Stimulated activated CD8-positive, alpha-beta memory T cell treated with anti-CD3 and anti-CD28 coated beads, Interleukin-4, amount 100 ng/mL, for 48 hours (primary cell): ENCODE data around the gene TMTC1.

Source experiments
- DNase-seq: peaks from one replicate; pipeline ENCODE4 v3.0.0-alpha.2; 2020

TMTC1 gene

GRCh38 chr12:29778531-29778930, 5.2 kb downstream of the TMTC1 start:
- DNase-seq: no peak

DNA sequence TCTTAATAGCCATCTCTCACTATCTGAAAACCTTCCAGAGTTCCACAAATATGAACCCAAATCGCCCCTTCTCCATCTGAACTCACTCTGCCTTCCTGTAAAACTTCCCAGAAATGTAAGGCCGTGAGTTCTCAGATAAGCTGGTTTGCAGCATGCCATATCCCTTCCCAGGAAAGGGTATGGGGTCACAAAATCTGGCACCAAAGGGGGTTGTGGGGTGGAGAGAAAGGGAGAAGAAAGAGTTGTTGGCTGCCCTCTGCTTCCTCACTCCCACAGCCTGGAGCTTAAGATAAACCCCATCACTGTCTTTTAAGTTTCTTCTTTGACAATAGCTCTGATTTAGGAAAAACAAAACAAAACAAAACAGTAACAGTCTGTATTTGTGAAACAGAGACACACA, 10.7 kb downstream of the TMTC1 start:
- DNase-seq: no peak

- DNase-seq: no peak
Observed at GRCh38 chr12:29771786-29772185, 12.0 kb downstream of the TMTC1 start.

- no peak for DNase-seq
Observed at GRCh38 chr12:29771165-29771564, 12.6 kb downstream of the TMTC1 start.

- no peak for DNase-seq
Observed at GRCh38 chr12:29769162-29769858, 14.4 kb downstream of the TMTC1 start.

- no peak for DNase-seq
Observed at GRCh38 chr12:29768372-29768771, 15.4 kb downstream of the TMTC1 start.

- no peak for DNase-seq
Observed at GRCh38 chr12:29763301-29763683, 20.4 kb downstream of the TMTC1 start.

DNA sequence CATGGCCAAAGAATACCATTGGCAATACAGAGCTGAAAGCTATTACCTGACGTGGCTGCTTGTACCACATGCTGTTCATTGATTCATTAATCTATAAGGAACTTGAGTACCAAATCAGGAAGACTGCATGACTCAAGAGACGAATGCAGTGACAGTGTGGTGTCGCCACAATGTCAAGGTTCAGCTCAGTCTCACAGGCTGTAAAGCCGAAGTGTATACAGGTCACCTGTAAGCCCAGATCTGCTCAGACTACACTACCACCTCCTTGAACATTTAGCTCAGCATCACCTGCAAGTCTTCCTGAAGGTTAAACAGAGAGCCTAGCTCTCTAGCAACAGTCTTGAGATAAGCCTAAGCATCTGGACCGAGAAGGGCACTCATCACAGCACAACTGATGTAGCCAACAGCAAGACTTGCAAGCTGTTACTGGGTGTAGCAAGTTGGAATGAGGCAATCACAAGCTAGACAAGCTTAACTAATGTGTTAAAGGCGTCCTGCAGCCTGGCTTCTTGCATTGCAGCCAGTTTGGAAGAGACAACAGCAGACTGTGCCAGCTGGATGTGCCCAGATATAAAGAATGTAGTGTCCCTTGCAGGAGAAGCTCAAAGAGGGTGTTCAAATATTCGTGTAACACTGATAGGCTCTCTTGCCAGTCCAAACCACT, 21.0 kb downstream of the TMTC1 start:
- DNase-seq: no peak

DNA sequence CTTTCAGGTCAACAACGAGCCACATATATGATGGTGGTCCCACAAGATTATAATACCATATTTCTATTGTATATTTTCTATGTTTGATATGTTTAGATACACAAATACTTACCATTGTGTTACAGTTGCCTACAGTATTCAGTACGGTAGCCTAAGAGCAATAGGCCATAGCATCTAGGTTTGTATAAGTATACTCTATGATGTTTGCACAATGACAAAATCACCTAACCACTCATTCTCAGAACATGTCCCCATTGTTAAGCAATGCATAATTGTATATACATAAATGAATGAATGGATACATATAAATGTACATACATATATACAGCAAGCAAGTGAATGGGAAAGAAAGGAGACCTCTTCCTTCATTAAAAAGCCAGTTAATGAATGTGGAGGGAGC, 23.8 kb downstream of the TMTC1 start:
- DNase-seq: no peak

- no peak for DNase-seq
Observed at GRCh38 chr12:29756741-29757390, 26.9 kb downstream of the TMTC1 start.

DNA sequence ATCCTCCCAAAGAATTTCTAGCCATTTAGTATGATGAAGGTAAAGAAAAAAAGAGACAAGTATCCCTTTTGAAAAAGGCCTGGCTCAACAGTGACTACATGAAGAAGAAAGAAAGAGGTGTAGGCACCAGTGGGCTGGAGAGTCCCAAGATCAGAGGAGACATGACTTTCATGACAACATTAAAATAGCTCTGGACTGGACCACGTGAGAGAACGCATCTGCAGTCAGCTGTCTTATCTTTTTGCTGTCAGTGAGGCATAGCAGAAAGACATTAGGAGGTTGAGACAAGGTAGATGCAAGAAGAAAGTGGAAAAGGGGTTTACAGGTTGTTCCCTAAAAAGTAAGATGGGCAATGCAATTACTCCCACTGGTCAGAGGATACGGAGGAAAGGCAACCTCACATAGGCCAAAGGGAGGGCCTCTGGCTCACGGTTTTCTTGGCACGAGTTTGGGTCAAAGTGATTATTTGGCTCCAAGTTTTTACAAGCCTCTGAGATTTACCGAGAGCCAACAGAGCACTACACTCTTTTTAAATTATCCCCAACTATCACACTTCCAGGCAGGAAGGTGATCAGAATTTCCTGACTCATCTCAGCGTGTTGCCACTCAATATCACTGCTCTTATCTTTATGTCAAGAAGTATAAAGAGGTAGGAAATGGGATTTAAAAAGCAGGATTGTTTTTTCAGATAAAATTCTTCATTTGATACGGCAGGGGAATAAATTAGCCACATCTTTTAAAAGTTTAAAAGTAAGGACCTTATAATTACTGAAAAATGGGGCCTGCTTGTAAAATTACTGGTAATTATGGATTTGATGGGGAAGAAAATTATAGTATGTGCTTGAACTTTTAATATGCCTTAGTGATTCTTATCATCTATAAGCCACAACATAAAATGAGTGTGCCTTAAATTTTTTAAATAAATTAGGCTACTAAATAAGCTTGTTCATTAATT, 29.2 kb downstream of the TMTC1 start:
- DNase-seq: no peak

- DNase-seq: no peak
Observed at GRCh38 chr12:29752121-29752520, 31.6 kb downstream of the TMTC1 start.

DNA sequence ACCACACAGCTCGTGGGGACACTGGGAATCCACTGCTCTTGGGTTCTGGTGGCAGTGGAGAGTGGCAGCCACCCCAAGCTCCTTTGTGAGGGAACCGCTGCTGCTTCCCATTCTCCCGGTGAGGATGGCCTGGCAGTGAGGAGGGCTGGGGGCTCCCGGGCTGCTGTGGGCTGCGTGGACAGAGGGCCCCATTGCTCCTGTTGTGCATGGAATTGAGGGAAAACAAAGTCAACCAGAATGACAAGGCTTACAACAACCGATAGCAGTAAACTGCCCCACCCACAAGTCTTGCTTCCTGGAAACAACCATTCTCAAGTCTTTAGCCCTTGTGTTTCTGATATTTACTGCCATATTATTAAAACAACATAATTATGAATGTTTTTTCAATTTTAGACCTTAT, 32.1 kb downstream of the TMTC1 start:
- DNase-seq: no peak

DNA sequence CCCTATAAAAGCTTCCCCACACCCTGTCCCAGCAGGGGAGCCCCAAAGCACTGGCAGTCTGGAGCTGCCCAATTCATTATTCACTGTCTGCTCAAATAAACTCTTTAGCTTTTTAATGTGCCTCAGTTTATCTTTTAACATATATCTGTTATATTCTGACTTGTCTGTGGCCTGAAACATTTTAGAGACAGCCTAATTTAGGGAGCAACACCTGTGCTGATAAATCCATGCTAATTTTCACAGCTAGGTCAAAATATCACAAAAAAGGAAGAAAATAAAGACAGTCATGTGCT, 32.9 kb downstream of the TMTC1 start:
- DNase-seq: no peak

DNA sequence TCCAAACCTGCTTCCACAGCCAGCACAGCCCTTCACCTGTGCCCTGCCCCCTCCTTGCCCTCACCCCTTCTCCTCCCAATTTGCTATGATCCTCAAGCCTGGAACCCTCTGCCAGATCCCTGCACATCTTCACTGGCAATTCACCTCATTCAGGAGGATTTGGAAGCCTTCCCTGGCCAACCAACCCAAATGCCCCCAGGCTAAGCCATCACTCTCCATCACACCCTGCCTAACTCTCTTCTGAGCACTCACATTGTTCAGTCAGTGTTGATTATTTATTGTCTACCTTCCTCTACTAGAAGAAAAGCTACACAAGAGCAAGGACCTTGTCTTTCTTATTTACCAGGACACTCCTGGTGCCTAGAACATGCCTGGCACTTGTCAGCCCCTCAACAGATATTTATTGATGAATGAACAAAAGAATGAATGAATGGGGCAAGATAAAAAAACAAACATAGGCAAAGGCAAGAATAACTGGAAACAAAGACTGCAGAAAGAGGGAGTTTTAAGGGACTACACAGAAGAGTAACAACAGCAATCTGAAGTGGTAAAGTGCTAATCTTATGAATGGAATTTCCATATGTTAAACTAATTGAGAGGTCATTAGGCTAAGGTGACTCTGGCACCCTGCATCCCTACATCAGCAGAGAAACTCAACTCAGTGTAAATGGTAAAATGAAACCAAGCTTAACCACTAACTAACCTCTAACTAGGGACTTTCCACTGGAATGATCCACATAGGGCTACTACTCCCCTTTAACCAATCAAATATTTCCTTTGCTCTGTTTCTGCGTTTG, 33.4 kb downstream of the TMTC1 start:
- DNase-seq: no peak

DNA sequence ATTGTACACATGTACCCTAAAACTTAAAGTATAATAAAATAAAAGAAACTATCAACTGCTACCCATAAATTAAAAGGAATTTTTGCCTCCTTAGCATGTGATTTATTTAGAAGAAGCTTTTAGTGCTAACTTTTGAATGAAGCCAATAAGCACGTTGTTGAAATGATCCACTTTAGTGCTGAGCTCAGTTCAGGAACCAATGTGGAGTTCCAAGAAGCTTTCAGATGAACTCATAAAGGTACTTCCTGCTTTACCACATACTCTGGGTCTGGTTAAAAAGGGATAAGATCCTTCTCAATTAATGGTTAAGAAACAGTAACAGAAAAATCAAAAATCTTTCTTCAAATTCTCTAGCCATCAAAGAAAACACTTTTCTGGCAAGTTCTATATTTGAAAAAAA, 39.4 kb downstream of the TMTC1 start:
- DNase-seq: no peak

GRCh38 chr12:29743801-29744200, 39.9 kb downstream of the TMTC1 start:
- DNase-seq: no peak

- DNase-seq: no peak
Observed at GRCh38 chr12:29743077-29743476, 40.7 kb downstream of the TMTC1 start.

DNA sequence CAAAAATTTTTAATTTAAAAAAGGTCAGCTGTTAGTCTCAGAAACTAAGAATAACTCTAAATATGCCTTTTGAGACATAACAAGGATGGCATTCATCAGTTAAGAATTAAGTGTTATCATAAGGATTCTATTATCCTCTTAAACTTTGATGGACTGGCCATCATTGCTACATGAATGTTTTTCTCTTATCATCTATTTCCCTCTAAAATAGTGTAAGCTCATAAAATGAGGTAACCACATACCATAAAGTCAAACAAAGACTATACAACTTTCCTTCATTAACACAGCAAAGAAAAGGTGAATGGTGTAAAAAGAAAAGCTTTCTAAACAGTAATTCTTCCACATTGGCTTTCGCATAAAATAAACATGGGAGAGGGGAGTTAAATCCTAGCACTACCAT, 41.1 kb downstream of the TMTC1 start:
- DNase-seq: no peak

- no peak for DNase-seq
Observed at GRCh38 chr12:29741342-29742241, 42.1 kb downstream of the TMTC1 start.

DNA sequence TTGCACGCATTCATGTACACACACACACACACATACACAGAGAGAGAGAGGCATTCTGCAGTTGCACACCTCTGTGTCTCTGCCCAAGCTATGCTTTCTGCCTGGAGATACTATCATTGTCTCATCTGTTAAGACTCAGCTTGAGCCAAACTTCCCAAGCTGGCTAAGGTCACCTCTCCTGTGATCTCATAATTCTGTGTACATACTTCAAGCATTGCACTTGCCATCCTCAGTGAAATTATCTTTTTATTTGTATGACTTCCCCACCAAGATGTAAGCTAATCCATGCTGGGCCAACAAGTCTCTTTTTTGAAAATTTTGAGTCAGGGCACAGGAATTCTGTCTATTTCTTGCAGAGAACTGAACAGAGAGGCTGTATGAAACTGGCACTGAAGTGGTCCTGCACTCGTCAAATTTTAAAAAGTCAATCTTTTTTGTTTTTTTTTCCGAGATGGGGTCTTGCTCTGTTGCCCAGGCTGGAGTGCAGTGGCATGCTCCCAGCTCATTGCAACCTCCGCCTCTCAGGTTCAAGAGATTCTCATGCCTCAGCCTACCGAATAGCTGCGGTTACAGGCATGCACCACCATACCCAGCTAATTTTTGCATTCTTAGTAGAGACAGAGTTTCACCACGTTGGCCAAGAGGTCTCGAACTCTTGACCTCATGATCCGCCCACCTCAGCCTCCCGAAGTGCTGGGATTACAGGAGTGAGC, 44.3 kb downstream of the TMTC1 start:
- DNase-seq: no peak
